ENCODE measurements around the gene EVI5.
"Not testable (repeated sequence)": the region's sequence is repeated elsewhere in the genome, so short reads cannot be mapped to it uniquely, and the experiment has no call there.

Gene EVI5

DNA sequence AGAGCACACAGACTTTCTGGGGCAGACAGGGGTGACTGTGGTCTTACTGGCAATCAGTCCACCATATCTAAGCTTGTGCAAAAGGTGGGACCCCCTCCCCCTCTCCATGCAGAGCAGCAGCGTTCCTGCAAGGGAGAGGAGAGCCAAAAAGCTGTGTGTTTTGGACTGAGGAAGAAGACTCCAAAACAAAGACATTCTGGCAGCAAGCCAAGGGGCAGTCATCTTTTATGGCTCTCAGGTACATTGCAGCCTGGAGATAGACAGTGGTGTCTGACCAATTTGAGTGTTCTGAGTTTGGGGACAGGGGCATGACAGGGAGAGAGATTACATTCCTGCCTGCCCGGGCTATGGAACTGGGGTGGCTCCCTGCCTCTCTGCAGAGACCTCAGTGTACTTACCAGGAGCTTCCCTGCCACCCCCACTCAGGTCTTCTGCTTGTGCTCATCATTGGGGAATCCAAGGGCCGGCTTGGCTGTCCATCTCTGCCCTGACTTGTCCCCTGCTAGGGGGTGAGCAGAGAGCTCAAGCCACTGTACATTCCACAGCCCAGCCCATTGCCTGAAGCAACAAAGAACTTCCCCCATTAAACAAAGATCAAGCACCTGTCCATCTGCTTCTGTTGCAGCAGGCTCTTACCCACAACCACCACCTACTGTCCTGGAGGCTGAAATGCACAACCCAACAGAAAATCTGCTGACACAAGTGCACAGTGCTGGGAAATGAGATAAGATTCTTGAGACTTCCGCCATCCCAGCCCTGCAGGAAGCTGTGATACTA lies 131.1 kb downstream of the EVI5 start:
- DNase-seq (ENCODE audit: low read depth): no peak
- TF ChIP-seq, protein P1, sequence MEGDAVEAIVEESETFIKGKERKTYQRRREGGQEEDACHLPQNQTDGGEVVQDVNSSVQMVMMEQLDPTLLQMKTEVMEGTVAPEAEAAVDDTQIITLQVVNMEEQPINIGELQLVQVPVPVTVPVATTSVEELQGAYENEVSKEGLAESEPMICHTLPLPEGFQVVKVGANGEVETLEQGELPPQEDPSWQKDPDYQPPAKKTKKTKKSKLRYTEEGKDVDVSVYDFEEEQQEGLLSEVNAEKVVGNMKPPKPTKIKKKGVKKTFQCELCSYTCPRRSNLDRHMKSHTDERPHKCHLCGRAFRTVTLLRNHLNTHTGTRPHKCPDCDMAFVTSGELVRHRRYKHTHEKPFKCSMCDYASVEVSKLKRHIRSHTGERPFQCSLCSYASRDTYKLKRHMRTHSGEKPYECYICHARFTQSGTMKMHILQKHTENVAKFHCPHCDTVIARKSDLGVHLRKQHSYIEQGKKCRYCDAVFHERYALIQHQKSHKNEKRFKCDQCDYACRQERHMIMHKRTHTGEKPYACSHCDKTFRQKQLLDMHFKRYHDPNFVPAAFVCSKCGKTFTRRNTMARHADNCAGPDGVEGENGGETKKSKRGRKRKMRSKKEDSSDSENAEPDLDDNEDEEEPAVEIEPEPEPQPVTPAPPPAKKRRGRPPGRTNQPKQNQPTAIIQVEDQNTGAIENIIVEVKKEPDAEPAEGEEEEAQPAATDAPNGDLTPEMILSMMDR (IDR thresholded peaks at IDR 0.05; ENCODE audit: low read depth, low read length, missing control alignments): no peak
- no peak overlapping the region for H3K4me3 ChIP-seq (ENCODE audit: low read depth, low read length)
- in situ Hi-C loops (cut with HindIII; ENCODE audit: low sequenced_read_pairs): no loop called here

DNA sequence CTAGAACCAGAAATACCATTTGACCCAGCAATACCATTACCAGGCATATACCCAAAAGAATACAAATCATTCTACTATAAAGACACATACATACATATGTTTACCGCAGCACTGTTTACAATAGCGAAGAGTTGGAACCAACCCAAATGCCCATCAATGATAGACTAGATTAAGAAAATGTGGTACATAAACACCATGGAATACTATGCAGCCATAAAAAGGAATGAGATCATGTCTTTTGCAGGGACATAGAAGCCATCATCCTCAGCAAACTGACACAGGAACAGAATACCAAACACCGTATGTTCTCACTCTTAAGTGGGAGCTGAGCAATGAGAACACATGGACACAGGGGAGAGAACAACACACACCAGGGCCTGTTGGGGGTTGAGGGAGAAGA lies 144.2 kb downstream of the EVI5 start:
- DNase-seq (ENCODE audit: low read depth); in situ Hi-C loops (cut with HindIII; ENCODE audit: low sequenced_read_pairs); H3K4me3 ChIP-seq (ENCODE audit: low read depth, low read length): not testable (repeated sequence)

DNA sequence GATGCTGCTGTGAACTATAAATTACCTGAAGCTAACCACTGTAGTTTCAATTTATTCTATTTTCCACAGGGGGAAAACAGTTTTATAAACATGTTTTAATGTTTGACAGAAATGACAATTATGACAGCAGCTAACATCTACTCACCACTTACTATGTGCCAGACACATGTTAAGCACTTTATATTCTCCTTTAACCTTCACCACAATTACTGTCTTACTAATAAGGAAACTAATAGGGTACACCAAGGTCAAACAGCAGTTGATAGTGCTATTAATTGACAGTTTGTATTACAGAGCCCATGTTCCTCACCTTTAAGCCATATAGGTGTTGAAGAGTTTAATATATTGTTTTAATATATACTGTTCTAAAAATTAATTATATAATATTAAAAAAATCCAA lies 146.4 kb downstream of the EVI5 start:
- H3K4me3 ChIP-seq (ENCODE audit: low read depth, low read length): no peak overlapping the region
- TF ChIP-seq, protein P1 (IDR thresholded peaks at IDR 0.05; ENCODE audit: low read depth, low read length, missing control alignments): no peak
- in situ Hi-C loops (cut with HindIII; ENCODE audit: low sequenced_read_pairs): no loop called here
- DNase-seq (ENCODE audit: low read depth): no peak

DNA sequence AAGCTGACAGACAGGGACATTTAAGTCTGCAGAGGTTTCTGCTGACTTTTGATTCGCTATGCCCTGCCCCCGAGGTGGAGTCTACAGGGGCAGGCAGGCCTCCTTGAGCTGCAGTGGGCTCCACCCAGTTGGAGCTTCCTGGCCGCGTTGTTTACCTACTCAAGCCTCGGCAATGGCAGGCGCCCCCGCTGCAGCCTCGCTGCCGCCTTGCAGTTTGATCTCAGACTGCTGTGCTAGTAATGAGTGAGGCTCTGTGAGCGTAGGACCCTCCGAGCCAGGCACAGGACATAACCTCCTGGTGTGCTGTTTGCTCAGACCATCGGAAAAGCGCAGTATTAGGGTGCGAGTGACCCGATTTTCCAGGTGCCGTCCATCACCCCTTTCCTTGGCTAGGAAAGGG lies 149.7 kb downstream of the EVI5 start:
- H3K4me3 ChIP-seq (ENCODE audit: low read depth, low read length); in situ Hi-C loops (cut with HindIII; ENCODE audit: low sequenced_read_pairs); DNase-seq (ENCODE audit: low read depth): not testable (repeated sequence)

DNA sequence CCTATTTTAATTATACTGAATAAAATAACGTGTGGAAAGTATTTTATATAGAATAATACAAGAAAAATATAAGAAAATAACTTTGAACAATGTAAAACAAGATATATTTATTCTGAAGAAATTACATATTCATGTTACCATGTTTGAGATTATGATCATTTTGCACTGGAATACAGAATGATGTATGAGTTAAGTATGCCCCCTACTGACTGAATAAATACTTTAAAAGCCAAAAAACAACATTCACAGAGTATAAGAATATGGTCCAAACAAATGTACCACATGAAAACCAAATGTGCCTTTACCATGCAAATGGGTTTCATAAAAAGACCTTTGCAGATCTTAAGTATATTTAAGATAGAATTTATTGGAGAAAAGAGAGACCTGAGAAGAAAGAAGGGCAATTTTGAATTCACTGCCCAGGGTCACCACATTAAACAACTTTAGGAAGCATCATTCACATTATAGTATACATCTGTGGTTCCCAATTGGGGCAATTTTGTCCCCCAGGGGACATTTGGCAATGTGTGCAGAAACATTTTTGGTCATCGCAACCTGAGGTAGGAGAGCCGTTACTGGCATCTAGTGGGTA lies 161.6 kb downstream of the EVI5 start:
- in situ Hi-C loops (cut with HindIII; ENCODE audit: low sequenced_read_pairs): no loop called here
- TF ChIP-seq, protein P1 (IDR thresholded peaks at IDR 0.05; ENCODE audit: low read depth, low read length, missing control alignments): no peak
- peak; percentile 11 for DNase-seq (ENCODE audit: low read depth)
- no peak overlapping the region for H3K4me3 ChIP-seq (ENCODE audit: low read depth, low read length)

DNA sequence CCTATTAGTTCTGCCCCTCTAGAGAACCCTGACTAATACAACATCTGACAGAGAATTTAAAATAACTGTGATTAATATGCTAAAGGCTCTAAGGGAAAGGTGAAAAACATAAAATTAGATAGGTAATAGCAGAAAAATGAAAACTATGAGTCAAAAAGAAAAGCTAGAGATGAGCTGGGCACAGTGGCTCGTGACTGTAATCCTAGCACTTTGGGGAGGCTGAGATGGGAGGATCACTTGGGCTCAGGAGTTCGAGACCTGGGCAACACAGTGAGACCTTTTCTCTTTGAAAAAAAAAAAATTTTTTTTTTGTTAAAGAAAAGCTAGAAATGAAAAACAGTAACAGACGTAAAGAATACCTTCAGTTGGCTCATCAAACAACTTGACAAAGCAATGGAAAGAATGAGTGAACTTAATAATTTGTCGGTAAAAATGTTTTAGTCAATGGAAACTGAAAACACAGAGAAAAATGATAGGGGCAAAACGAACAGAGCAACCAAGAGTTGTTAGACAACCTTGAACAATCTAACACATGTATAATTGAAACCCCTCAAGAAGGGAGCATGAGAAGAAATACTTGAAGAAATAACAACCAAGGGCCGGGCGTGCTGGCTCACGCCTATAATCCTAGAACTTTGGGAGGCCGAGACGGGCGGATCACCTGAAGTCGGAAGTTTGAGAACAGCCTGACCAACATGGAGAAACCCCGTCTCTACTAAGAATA lies 165.3 kb downstream of the EVI5 start:
- no peak for DNase-seq (ENCODE audit: low read depth)
- in situ Hi-C loops (cut with HindIII; ENCODE audit: low sequenced_read_pairs): no loop called here

DNA sequence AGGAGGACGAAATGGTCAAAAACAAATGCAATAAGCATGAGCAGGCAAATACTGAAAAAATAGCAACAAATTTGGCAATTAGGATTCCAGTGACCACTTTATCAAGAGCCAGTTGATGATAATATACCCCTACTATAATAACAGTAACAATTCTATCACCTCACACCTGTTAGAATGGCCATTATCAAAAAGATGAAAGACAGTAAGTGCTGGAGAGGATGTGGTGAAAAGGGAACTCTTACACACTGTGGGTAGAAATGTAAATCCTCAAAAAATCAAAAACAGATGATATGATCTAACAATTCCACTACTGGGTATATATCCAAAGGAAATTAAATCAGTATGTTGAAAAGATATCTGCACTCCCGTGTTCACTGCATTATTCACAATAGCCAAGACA lies 183.9 kb downstream of the EVI5 start:
- no peak for DNase-seq (ENCODE audit: low read depth)
- TF ChIP-seq, protein P1 (IDR thresholded peaks at IDR 0.05; ENCODE audit: low read depth, low read length, missing control alignments): no peak
- no peak overlapping the region for H3K4me3 ChIP-seq (ENCODE audit: low read depth, low read length)
- in situ Hi-C loops (cut with HindIII; ENCODE audit: low sequenced_read_pairs): no loop called here

More for the DNA sequence above, 165.3 kb downstream of the EVI5 start:
- TF ChIP-seq, protein P1 (IDR thresholded peaks at IDR 0.05; ENCODE audit: low read depth, low read length, missing control alignments): no peak
- no peak overlapping the region for H3K4me3 ChIP-seq (ENCODE audit: low read depth, low read length)
